Activated T-helper 2 cell treated with anti-CD3 and anti-CD28 coated beads, Interferon-gamma antibody, Interleukin-2, Interleukin-4, amounts not matched to agents 10 μg/mL and 5 μg/mL and 100 μg/mL, durations not matched to agents 14 hours and 24 hours and 36 hours (primary cell): ENCODE data around the gene GRK6. TPM values are rescaled to one million over a fixed set of nuclear protein-coding genes. Genes with fewer than 3 reads are reported as not detected.

Experiments
- DNase-seq: peaks from one replicate; pipeline ENCODE4 v3.0.0; 2021; ENCODE audit warnings: low spot score
- H3K27ac Mint-ChIP-seq: one replicate; pipeline ENCODE4 v1.8.0; 2021; ENCODE audit warnings: mixed read lengths
- H3K27me3 Mint-ChIP-seq: one replicate; pipeline ENCODE4 v1.8.0; 2021; ENCODE audit warnings: low read depth, mixed read lengths
- H3K36me3 Mint-ChIP-seq: one replicate; pipeline ENCODE4 v1.8.0; 2021; ENCODE audit warnings: low read depth, mixed read lengths
- H3K4me1 Mint-ChIP-seq: one replicate; pipeline ENCODE4 v1.8.0; 2021; ENCODE audit warnings: low read depth, mixed read lengths
- H3K4me3 Mint-ChIP-seq: one replicate; pipeline ENCODE4 v1.8.0; 2021; ENCODE audit warnings: low read depth, mild to moderate bottlenecking, moderate library complexity, mixed read lengths
- H3K9me3 Mint-ChIP-seq: one replicate; pipeline ENCODE4 v1.8.0; 2021; ENCODE audit warnings: mixed read lengths
- intact Hi-C: fragments of 100-400 bp; cut with micrococcal nuclease; formaldehyde crosslinking; loops from one replicate; pipeline ENCODE4 v1.15.1; 2023
- total RNA-seq: library from RNA; stranded (reverse); gene quantifications from 2 replicates; pipeline ENCODE4 v1.2.3, GENCODE V29; 2022

The GRK6 gene
- total RNA-seq, 1 donor from 2014 or later, result 131 TPM

- H3K27ac Mint-ChIP-seq, result no peak overlapping the region
- no peaks in the 10 kb centered on the region for H3K27me3 Mint-ChIP-seq
- H3K36me3 Mint-ChIP-seq, result no peaks in the 10 kb centered on the region
- no peaks in the 10 kb centered on the region for H3K9me3 Mint-ChIP-seq
- H3K4me3 Mint-ChIP-seq, result no peak overlapping the region
- intact Hi-C loops, result no loop called here
- peaks cover 15% of the 10 kb centered on the region for H3K4me1 Mint-ChIP-seq
- no peak for DNase-seq
Measured at GRCh38 chr5:177421062-177421798, 5.2 kb upstream of the GRK6 start.

GRCh38 chr5:177423671-177424070 lies 2.8 kb upstream of the GRK6 start:
- Mint-ChIP-seq H3K27ac (no peak overlapping the region), H3K36me3 (peaks cover 12% of the 10 kb centered on the region), H3K4me1 (peaks cover 23% of the 10 kb centered on the region), H3K9me3 (no peaks in the 10 kb centered on the region), H3K27me3 (no peaks in the 10 kb centered on the region), H3K4me3 (no peak overlapping the region)
- intact Hi-C loops, result no loop called here
- DNase-seq, result no peak

- Mint-ChIP-seq H3K9me3 (no peaks in the 10 kb centered on the region), H3K27ac (peak overlapping the region; percentile 82), H3K27me3 (no peaks in the 10 kb centered on the region), H3K4me3 (peak overlapping the region; percentile 82), H3K36me3 (peaks cover 29% of the 10 kb centered on the region), H3K4me1 (peaks cover 39% of the 10 kb centered on the region)
- DNase-seq, result no peak
- intact Hi-C loops, result loop anchor here (5.0 kb wide), 1 partner anchor 33 kb away; no protein-coding TSS in a partner anchor
Measured at GRCh38 chr5:177425196-177425800, 1.2 kb upstream of the GRK6 start.

DNA sequence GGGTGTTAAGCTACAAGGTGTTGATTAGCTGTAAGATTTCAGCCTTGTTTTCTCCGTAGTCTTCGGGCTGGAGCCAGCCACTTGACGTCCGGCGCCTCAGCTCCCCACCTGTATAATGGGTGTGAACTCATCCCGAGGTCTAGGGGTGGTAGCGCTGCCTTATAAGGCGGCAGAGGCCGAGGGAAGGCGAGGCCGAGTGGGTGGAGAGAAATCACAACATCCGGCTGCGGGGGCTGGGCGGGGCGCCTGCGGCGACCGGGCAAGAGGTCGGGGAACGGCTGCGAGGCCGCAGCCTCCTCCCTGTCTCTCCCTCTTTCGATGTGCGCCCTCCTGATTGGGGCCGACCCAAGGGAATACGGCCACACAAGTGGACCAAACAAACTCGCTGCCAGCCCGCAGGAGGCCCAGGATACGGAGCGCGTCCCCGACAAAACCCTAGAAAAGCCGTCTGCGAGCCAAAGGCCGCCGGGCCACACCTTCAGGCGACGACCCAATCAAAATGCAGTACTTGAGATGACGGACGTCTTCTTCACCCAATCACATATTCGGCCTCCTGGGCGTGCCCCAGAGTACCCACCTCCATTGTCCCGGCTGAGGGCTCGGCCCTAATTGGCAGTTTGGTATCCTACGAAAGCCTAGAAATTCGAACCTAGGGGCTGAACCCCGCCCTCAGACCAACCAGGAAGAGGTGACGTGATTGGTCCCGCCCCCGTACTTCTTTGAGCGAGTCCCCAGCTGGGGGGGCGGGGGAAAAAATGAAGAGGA lies 493 bp upstream of the GRK6 start:
- Mint-ChIP-seq H3K9me3 (no peaks in the 10 kb centered on the region), H3K27me3 (no peaks in the 10 kb centered on the region), H3K36me3 (peaks cover 36% of the 10 kb centered on the region), H3K27ac (peak overlapping the region; percentile 82), H3K4me3 (peak overlapping the region; percentile 82), H3K4me1 (peaks cover 46% of the 10 kb centered on the region)
- peak; percentile 99 for DNase-seq
- intact Hi-C loops, result loop anchor here (1.0 to 5.0 kb wide), 7 partner anchors 22 to 889 kb away; partner anchors contain the start of genes PDLIM7 and RNF44

GRCh38 chr5:177427211-177427822 lies 841 bp downstream of the GRK6 start:
- Mint-ChIP-seq H3K27ac (peak overlapping the region; percentile 95), H3K36me3 (peaks cover 47% of the 10 kb centered on the region), H3K4me3 (peak overlapping the region; percentile 91), H3K4me1 (peaks cover 58% of the 10 kb centered on the region), H3K9me3 (no peaks in the 10 kb centered on the region), H3K27me3 (no peaks in the 10 kb centered on the region)
- no peak for DNase-seq
- intact Hi-C loops, result loop anchor here (2.0 to 5.0 kb wide), 3 partner anchors 35 to 891 kb away; partner anchors contain the start of genes PDLIM7 and RNF44

DNA sequence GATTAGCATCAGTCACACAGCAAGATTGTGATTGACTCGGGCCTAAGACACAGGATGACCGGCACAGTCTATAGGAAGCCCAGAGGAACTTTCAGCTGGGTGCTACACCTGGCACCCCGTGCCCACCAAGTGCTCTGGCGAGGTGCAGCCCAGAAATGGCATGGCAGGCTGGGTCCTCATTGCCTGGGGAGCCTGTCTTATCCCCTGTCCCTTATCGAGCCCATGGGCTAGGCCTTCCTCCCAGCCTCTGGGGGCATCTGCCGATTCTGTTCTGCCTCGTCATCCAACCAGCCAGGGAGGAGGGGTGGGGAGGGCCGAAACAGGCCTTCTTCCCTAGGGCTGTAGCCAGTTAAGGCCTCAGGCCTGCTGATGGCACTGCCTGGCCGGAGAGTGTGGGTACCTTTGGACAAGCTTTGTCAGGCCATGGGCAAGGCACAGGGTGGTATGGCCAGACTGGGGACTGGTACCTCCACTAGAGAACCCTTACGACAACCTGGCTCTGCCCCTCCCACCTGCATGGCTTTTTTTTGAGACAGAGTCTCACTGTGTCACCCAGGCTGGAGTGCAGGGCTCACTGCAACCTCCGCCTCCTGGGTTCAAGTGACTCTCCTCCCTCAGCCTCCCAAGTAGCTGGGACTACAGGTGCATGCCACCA lies 1.6 kb downstream of the GRK6 start:
- H3K27me3 Mint-ChIP-seq, result no peaks in the 10 kb centered on the region
- peaks cover 53% of the 10 kb centered on the region for H3K36me3 Mint-ChIP-seq
- H3K9me3 Mint-ChIP-seq, result no peaks in the 10 kb centered on the region
- DNase-seq, result no peak
- H3K4me3 Mint-ChIP-seq, result peak overlapping the region; percentile 91
- intact Hi-C loops, result loop anchor here (2.0 to 5.0 kb wide), 4 partner anchors 19 to 891 kb away; partner anchors contain the start of genes PDLIM7, PRR7 and RNF44
- H3K27ac Mint-ChIP-seq, result peak overlapping the region; percentile 95
- H3K4me1 Mint-ChIP-seq, result peaks cover 59% of the 10 kb centered on the region

DNA sequence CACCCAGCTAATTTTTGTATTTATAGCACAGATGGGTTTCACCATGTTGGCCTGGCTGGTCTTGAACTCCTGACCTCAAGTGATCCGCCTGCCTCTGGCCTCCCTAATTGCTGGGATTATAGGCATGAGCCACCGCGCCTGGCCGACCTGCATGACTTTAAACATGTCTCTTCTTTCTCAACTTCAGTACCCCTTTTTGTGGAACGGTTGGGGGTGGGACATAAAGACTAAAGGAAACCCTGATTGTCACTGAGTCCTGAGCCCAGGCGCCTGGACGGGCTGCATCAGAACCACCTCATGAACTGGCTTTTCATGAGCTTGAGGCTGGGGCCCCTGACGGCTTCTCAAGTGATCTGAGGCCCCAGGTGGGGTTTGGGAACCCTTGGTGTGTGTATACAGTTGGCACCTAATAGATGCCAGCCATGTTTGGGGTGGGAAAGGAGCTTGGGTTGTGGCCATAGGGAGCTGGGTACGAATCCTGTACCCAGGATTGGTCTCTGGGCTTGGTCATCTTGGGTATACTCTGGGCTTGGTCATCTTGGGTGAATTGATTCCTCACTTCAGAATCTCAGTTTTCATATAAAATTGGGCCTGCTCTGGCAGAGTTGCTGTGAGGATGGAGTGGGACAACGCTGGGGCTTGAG lies 2.2 kb downstream of the GRK6 start:
- intact Hi-C loops, result loop anchor here (1.0 to 5.0 kb wide), 4 partner anchors 18 to 77 kb away; partner anchors contain the start of genes LMAN2 and PRR7
- Mint-ChIP-seq H3K27me3 (no peaks in the 10 kb centered on the region), H3K36me3 (peaks cover 59% of the 10 kb centered on the region), H3K4me1 (peaks cover 63% of the 10 kb centered on the region), H3K9me3 (no peaks in the 10 kb centered on the region), H3K27ac (peak overlapping the region; percentile 95), H3K4me3 (peak overlapping the region; percentile 91)
- no peak for DNase-seq

GRCh38 chr5:177429248-177430040 lies 3.0 kb downstream of the GRK6 start:
- peaks cover 61% of the 10 kb centered on the region for H3K4me1 Mint-ChIP-seq
- peak; percentile 79 for DNase-seq
- H3K36me3 Mint-ChIP-seq, result peaks cover 65% of the 10 kb centered on the region
- intact Hi-C loops, result loop anchor here (1.0 to 5.0 kb wide), 4 partner anchors 17 to 78 kb away; partner anchors contain the start of genes LMAN2 and PRR7
- no peaks in the 10 kb centered on the region for H3K27me3 Mint-ChIP-seq
- H3K9me3 Mint-ChIP-seq, result no peaks in the 10 kb centered on the region
- H3K27ac Mint-ChIP-seq, result peak overlapping the region; percentile 95
- H3K4me3 Mint-ChIP-seq, result peak overlapping the region; percentile 91

GRCh38 chr5:177430140-177430951 lies 3.9 kb downstream of the GRK6 start:
- Mint-ChIP-seq H3K4me1 (peaks cover 60% of the 10 kb centered on the region), H3K4me3 (peak overlapping the region; percentile 91), H3K36me3 (peaks cover 74% of the 10 kb centered on the region), H3K9me3 (no peaks in the 10 kb centered on the region), H3K27ac (peak overlapping the region; percentile 95), H3K27me3 (no peaks in the 10 kb centered on the region)
- no peak for DNase-seq
- intact Hi-C loops, result no loop called here

DNA sequence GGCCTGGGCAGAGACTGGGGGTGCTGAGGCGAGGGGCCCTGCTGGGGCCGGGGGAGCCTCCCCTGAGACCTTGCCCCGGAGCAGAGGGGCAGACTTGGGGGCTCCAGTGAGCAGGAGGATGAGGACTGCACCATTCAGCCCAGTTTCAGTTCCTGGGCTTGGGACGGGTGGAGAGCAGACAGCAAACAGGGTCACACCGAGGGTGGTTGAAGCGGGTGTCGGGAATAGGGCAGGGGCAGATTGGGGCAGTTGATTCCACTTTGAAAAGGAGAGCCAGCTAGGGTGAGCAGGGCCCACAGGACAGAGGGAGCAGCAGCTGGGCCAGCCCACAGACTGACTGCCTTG lies 4.5 kb downstream of the GRK6 start:
- DNase-seq, result no peak
- Mint-ChIP-seq H3K4me1 (peaks cover 56% of the 10 kb centered on the region), H3K9me3 (no peaks in the 10 kb centered on the region), H3K27me3 (no peaks in the 10 kb centered on the region), H3K36me3 (peaks cover 79% of the 10 kb centered on the region), H3K27ac (peak overlapping the region; percentile 67), H3K4me3 (peak overlapping the region; percentile 91)
- intact Hi-C loops, result no loop called here
